GM12872 (cell line): ENCODE results near the gene TUT1.

ENCODE experiments used
- CTCF ChIP-seq: IDR thresholded peaks from 3 replicates; pipeline ENCODE4 v1.5.1; 2011; ENCODE audit warnings: low read depth, mild to moderate bottlenecking, low read length, moderate library complexity; ENCODE audit not compliant: insufficient read depth

The TUT1 gene

GRCh38 chr11:62610403-62610802, 19.1 kb upstream of the TUT1 start:
- no peak for TF ChIP-seq CTCF

GRCh38 chr11:62608776-62609175, 17.5 kb upstream of the TUT1 start:
- TF ChIP-seq CTCF = no peak

GRCh38 chr11:62607714-62608113, 16.4 kb upstream of the TUT1 start:
- no peak for TF ChIP-seq CTCF

- TF ChIP-seq CTCF = no peak
Measured at GRCh38 chr11:62605902-62606301, 14.6 kb upstream of the TUT1 start.

GRCh38 chr11:62605467-62605866, 14.1 kb upstream of the TUT1 start:
- no peak for TF ChIP-seq CTCF

GRCh38 chr11:62604460-62605120, 13.3 kb upstream of the TUT1 start:
- no peak for TF ChIP-seq CTCF

GRCh38 chr11:62603776-62604299, 12.5 kb upstream of the TUT1 start:
- no peak for TF ChIP-seq CTCF

- no peak for TF ChIP-seq CTCF
Measured at GRCh38 chr11:62603072-62603408, 11.7 kb upstream of the TUT1 start.
